Measurements from ENCODE around the gene ACER1.
A peak's percentile ranks its signal among the peaks of the same experiment; 100 is the strongest.
"Not testable (repeated sequence)": the region's sequence is repeated elsewhere in the genome, so short reads cannot be mapped to it uniquely, and the experiment has no call there.

ACER1 gene

GRCh38 chr19:6333439-6333838, at the start of gene ACER1:
TSS of gene ACER1 (minus strand) at chr19:6333612. CDS start at chr19:6333551, 61 bp downstream.
- DNase-seq (ENCODE audit: low read depth) = no peak

DNA sequence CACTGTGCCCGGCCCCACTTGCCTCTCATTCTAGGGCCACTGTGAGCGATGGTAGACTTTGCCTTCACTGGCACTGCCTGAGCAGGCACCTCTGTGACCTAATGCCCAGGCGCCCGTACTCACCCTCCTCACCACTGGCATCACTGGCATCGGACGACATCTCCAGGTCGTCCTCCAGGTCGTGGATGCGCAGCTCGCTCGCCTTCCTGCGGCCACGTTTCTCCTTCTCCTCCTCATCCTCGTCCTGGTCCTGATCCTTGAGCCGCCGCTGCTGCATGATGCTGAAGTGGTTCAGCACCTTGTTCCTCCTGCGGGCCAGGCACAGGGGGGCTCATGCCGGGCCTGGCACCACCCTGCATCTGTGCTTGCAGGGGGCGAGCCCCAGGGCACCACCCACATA, 49.8 kb upstream of the ACER1 start:
- DNase-seq (ENCODE audit: low read depth) = no peak

GRCh38 chr19:6381030-6381750, 47.8 kb upstream of the ACER1 start:
- no peak for DNase-seq (ENCODE audit: low read depth)

DNA sequence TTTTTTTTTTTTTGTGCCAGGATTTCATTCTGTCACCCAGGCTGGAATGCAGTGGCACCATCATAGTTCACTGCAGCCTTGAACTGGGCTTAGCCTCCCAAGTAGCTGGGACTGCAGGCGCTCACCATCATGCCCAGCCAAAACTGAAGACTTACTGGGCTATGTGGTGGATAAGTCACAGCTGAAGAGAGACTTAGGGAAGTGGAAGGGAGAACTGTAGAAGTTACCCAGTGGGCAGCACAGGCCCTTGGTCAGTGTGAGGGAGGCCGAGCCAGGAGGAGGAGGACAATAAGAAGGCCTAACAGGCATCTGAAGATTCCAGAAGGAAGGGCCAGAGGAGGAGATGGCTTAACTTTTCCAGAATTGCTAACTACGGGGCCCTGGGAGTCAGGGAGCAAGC, 46.3 kb upstream of the ACER1 start:
- DNase-seq (ENCODE audit: low read depth) = no peak

- DNase-seq (ENCODE audit: low read depth) = no peak
Measured at GRCh38 chr19:6378486-6378885, 45.1 kb upstream of the ACER1 start.

GRCh38 chr19:6378041-6378440, 44.6 kb upstream of the ACER1 start:
- DNase-seq (ENCODE audit: low read depth) = no peak

- no peak for DNase-seq (ENCODE audit: low read depth)
Measured at GRCh38 chr19:6376512-6377190, 43.2 kb upstream of the ACER1 start.

DNA sequence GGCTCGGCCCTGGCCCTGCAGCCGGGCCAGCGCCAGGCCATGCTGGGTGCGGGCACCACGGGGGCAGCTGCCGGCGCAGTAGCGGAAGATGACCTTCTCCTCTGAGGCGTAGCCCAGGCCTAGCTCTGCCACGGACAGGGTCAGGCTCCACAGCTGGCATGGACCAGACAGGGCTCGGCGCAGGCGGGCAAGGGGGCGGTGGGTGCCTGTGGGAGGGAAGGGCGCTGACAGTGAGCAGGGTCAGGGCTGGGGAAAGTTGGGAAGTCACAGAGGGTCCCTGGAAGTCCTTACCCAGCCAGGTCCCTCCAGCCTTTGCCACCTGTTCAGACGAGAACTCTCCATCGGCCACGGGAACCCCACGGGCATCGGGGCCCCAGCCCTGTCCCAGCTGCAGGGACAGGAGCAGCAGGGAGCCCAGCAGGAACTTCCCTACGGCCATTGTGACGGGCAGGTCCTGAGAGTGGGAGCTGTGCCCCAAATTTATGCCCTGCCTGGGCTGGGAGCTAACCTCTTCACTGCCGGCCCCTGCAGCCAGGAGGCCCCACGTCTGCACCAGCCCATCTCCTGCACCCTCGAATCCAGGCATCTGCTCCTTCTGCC, 42.1 kb upstream of the ACER1 start, which contains the start of gene PSPN:
Gene PSPN (minus strand): TSS at position 523 of the 600 bp plus-strand sequence. CDS start 84 bp downstream, at position 439.
- DNase-seq (ENCODE audit: low read depth) = no peak

DNA sequence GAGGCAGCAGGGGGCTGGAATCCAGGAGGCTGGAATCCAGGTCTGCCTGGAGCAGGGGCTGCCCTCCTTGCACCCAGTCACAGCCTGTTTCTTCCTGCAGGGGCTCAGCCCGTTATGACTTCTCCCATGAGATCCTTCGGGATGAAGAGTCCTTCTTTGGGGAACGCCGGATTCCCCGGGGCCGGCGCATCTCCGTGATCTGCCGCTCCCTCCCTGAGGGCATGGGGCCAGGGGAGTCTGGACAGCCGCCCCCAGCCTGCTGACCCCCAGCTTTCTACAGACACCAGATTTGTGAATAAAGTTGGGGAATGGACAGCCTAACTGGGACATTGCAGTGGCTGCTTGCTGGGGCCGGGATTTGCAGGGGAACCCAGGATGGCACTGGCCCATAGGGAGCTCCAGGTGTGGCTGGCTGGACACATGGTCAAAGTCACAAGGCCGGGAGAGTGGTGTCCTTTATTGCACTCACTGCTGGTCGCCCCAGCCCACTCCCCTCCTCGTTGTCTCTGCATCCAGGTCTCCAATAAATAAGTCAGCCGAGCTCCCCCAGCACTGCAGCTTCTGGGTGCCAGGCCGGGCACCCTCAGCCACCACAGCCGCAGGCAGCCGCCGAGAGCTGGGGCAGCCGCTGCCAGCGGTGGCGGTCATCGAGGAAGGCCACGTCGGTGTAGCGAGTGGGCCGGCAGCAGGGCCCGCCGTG, 41.4 kb upstream of the ACER1 start:
- no peak for DNase-seq (ENCODE audit: low read depth)

DNA sequence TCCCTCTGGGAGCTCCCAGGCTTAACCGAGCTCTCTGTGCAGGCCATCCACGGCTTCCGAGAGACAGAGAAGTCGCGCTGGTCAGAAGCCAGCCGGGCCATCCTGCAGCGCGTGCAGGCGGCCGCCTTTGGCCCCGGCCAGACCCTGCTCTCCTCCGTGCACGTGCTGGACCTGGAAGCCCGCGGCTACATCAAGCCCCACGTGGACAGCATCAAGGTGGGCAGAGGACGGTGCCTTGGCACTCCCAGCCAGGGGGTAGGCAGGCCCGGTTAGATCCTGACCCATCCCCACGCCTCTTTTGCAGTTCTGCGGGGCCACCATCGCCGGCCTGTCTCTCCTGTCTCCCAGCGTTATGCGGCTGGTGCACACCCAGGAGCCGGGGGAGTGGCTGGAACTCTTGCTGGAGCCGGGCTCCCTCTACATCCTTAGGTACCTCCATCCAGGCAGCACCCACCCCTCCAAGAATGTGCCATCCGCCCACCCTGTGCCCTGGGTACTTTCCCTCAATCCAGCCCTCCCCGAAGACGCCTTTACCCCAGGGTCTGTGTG, 40.8 kb upstream of the ACER1 start:
- DNase-seq (ENCODE audit: low read depth) = no peak

DNA sequence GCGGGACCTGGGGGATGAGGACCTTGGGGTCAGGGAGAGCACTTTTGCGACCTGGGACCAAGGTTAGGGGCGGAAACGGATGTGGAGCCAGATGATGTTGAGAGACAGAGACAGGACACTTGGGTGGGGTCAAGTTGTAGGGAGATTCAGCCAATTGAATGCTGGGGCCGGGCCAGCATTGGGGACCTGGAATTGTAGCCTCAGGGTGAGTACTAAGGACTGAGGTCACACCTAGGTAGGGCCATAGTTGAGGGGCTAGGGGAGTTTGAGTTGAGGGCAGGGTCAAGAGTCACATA, 40.3 kb upstream of the ACER1 start:
- DNase-seq (ENCODE audit: low read depth) = no peak

- peak; percentile 98 for DNase-seq (ENCODE audit: low read depth)
Measured at GRCh38 chr19:6373096-6373812, 39.8 kb upstream of the ACER1 start.

DNA sequence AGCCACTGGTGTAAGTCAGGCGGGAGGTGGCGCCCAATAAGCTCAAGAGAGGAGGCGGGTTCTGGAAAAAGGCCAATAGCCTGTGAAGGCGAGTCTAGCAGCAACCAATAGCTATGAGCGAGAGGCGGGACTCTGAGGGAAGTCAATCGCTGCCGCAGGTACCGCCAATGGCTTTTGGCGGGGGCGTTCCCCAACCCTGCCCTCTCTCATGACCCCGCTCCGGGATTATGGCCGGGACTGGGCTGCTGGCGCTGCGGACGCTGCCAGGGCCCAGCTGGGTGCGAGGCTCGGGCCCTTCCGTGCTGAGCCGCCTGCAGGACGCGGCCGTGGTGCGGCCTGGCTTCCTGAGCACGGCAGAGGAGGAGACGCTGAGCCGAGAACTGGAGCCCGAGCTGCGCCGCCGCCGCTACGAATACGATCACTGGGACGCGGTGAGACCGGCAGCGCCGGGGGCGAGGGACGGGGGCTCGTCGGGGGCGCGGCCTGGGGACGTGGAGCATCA, 39.2 kb upstream of the ACER1 start, which contains the start of gene ALKBH7:
Gene ALKBH7 (plus strand): TSS at position 201 of the 502 bp plus-strand sequence. CDS start 27 bp downstream, at position 228.
- peak; percentile 91 for DNase-seq (ENCODE audit: low read depth)

DNA sequence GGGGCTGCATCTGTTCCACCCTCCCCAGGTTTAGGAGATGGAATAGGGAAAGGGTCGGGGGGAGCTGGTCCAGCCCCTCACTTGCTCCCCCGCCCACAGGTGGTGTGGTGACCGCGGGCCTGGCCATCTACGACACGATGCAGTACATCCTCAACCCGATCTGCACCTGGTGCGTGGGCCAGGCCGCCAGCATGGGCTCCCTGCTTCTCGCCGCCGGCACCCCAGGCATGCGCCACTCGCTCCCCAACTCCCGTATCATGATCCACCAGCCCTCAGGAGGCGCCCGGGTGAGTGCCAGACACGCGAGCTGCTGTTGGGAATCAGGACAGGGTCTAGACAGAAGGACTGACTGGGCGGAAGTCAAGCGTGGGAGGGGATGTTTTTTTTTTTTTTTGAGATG, 30.9 kb upstream of the ACER1 start:
- no peak for DNase-seq (ENCODE audit: low read depth)

DNA sequence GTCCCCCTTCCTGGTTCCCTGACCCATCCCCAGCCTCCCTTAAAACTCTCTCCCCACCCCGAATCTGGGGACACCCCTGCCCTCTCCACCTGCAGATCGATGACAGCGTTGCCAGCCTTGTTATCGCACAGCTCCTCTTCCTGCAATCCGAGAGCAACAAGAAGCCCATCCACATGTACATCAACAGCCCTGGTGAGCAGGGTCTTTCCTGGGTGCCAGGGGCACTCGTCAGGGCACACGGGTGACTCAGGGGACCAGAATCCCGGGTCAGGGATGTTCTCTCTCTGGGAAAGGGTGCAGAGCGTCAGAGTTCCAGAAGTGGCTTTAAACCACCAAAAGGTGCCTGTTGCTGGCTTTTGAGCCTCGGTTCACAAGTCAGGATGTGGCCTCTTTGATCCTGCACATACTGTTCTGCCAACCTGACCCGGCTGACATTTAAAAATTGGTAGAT, 29.0 kb upstream of the ACER1 start:
- no peak for DNase-seq (ENCODE audit: low read depth)

GRCh38 chr19:6362027-6362350, 28.6 kb upstream of the ACER1 start:
- DNase-seq (ENCODE audit: low read depth) = no peak

DNA sequence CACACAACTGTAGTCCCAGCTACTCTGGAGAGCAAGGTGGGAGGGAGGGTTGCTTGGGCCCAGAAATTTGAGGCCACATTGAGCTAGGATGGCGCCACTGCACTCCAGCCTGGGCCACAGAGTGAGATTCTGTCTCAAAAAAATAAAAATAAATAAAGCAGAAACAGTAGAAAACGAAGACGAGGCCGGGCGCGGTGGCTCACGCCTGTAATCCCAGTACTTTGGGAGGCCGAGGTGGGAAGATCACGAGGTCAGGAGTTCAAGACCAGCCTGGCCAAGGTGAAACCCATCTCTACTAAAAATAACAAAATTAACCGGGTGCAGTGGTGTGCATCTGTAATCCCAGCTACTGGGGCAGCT, 27.4 kb upstream of the ACER1 start:
- not testable (repeated sequence) for DNase-seq (ENCODE audit: low read depth)

DNA sequence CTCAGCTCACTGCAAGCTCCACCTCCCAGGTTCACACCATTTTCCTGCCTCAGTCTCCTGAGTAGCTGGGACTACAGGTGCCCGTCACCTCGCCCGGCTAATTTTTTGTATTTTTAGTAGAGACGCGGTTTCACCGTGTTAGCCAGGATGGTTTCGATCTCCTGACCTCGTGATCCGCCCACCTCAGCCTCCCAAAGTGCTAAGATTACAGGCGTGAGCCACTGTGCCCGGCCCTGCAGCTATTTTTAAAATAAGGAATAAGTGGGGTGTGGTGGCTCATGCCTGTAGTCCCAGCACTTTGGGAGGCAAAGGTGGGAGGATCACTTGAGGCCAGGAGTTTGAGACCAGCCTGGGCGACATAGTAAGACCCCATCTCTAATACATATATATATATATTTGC, 27.0 kb upstream of the ACER1 start:
- DNase-seq (ENCODE audit: low read depth) = not testable (repeated sequence)

GRCh38 chr19:6359568-6360341, 26.3 kb upstream of the ACER1 start:
- no peak for DNase-seq (ENCODE audit: low read depth)

DNA sequence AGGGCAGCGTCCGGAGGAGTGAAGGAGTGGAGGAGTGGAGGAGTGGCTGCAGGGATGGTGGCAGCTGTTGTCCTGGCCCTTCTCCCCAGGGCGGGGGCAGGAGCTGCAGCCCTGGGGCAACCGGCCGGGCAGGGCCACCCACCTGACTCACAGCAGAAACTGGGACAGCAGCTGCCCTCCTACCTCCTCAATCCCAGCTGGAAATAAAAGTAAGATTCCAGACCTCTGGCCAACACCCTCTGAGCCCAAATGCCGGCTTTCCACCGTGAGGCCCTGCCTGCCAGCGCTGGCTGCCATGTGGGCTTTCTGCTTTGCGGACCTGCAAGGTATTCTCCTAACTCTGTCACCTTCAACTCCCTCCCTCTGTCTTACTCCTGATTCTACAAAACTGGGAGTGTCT, 24.6 kb upstream of the ACER1 start:
- DNase-seq (ENCODE audit: low read depth) = no peak

- no peak for DNase-seq (ENCODE audit: low read depth)
Measured at GRCh38 chr19:6357174-6357573, 23.8 kb upstream of the ACER1 start.
